Osteocyte (in vitro differentiated cells): Measurements from ENCODE around the gene GAN. TPM values are rescaled to one million over a fixed set of nuclear protein-coding genes. Genes with fewer than 3 reads are reported as not detected.
"Not testable (repeated sequence)": the region's sequence is repeated elsewhere in the genome, so short reads cannot be mapped to it uniquely, and the experiment has no call there.

Experiments
- DNase-seq: peaks from one replicate; pipeline ENCODE4 v3.0.0; 2021; ENCODE audit warnings: mixed read lengths; ENCODE audit not compliant: unreplicated experiment; ENCODE audit errors: extremely low spot score
- H3K27ac Mint-ChIP-seq: one replicate; pipeline ENCODE4 v1.8.0; 2021; ENCODE audit warnings: mild to moderate bottlenecking, mixed read lengths; ENCODE audit not compliant: unreplicated experiment
- H3K27me3 Mint-ChIP-seq: one replicate; pipeline ENCODE4 v1.8.0; 2021; ENCODE audit warnings: mixed read lengths; ENCODE audit not compliant: unreplicated experiment
- H3K36me3 Mint-ChIP-seq: one replicate; pipeline ENCODE4 v1.8.0; 2021; ENCODE audit warnings: mixed read lengths; ENCODE audit not compliant: unreplicated experiment
- H3K4me1 Mint-ChIP-seq: one replicate; pipeline ENCODE4 v1.8.0; 2021; ENCODE audit warnings: mixed read lengths; ENCODE audit not compliant: unreplicated experiment
- H3K4me3 Mint-ChIP-seq: one replicate; pipeline ENCODE4 v1.8.0; 2021; ENCODE audit warnings: mild to moderate bottlenecking, moderate library complexity, mixed read lengths; ENCODE audit not compliant: unreplicated experiment
- H3K9me3 Mint-ChIP-seq: one replicate; pipeline ENCODE4 v1.8.0; 2021; ENCODE audit warnings: mixed read lengths; ENCODE audit not compliant: unreplicated experiment
- total RNA-seq: library from RNA; stranded (reverse); gene quantifications from 2 replicates; pipeline ENCODE4 v1.2.1, GENCODE V29; 2021
- TF ChIP-seq, protein P1 (sequence below): fragments of 200-600 bp; sonication (generic); IDR thresholded peaks from 2 replicates; pipeline ENCODE4 v1.5.0; 2021; ENCODE audit warnings: antibody characterized with exemption, mild to moderate bottlenecking, moderate library complexity

Gene GAN
- total RNA-seq, 1 donor from 2014 or later = 9.2 TPM

DNA sequence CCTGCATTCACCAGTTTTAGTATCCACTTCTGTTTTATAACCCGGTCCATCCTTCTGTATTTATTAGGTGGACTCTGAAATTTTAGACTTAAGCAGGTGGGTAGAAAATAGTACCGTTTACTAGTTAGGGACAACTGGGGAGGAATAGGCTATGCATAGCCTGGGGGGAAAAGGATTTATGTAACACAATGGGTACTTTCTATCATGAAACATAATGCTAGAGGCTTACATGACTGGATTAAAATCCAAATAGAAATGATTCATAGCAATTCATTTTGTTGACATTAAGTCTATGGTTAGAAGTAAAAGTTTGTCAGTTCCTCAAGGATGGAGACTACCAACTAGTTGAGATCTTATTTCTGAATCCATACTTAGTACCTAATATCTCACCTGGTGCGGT, 18.6 kb downstream of the GAN start:
- DNase-seq = no peak
- H3K4me1 Mint-ChIP-seq = peaks cover 13% of the 10 kb centered on the region
- TF ChIP-seq, protein P1, sequence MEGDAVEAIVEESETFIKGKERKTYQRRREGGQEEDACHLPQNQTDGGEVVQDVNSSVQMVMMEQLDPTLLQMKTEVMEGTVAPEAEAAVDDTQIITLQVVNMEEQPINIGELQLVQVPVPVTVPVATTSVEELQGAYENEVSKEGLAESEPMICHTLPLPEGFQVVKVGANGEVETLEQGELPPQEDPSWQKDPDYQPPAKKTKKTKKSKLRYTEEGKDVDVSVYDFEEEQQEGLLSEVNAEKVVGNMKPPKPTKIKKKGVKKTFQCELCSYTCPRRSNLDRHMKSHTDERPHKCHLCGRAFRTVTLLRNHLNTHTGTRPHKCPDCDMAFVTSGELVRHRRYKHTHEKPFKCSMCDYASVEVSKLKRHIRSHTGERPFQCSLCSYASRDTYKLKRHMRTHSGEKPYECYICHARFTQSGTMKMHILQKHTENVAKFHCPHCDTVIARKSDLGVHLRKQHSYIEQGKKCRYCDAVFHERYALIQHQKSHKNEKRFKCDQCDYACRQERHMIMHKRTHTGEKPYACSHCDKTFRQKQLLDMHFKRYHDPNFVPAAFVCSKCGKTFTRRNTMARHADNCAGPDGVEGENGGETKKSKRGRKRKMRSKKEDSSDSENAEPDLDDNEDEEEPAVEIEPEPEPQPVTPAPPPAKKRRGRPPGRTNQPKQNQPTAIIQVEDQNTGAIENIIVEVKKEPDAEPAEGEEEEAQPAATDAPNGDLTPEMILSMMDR = no peak
- no peak overlapping the region for H3K4me3 Mint-ChIP-seq
- no peak overlapping the region for H3K27ac Mint-ChIP-seq
- H3K36me3 Mint-ChIP-seq = peaks cover 3% of the 10 kb centered on the region
- H3K27me3 Mint-ChIP-seq = no peaks in the 10 kb centered on the region
- peaks cover 4% of the 10 kb centered on the region for H3K9me3 Mint-ChIP-seq

DNA sequence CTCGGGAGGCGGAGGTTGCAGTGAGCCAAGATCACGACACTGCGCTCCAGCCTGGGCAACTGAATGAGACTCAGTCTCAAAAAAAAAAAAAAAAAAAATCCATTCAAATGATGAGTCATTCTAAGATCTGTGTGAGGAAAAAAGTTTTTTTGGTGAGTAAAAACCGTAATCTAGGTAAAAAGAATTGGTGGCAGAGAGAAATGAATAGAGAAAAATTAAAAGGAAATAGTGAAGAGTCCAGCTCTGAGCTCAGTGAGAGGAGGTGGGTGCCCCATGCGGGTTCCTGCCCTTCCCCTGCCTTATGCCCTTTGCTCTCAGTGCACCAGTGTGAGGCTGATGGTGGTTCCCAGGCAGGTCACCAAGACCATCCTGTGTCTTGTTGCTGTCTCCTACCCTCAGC, 20.9 kb downstream of the GAN start:
- no peak overlapping the region for H3K27ac Mint-ChIP-seq
- H3K36me3 Mint-ChIP-seq = peaks cover 3% of the 10 kb centered on the region
- TF ChIP-seq, protein P1 = no peak
- no peak for DNase-seq
- H3K27me3 Mint-ChIP-seq = no peaks in the 10 kb centered on the region
- H3K4me3 Mint-ChIP-seq = no peak overlapping the region
- peaks cover 4% of the 10 kb centered on the region for H3K9me3 Mint-ChIP-seq
- H3K4me1 Mint-ChIP-seq = no peaks in the 10 kb centered on the region

DNA sequence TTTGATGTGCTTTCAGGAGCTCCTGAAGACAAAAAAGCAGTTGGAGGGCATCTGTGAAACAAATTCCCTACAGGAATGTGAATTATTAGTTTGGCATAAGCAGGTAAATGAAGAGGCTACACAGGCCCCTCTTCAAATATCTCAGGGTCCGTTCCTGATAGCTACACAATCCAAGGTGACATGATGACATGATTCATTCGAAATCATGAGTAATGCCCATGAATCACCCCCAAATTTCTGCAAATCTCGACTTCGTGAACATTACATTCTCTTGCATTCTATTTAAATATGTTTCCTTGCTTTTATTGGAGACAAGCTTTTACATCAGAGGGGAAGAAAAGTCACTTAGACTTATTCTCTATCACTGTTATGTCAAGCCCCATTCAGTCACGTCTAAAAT, 22.3 kb downstream of the GAN start:
- Mint-ChIP-seq H3K4me3 (no peak overlapping the region), H3K27me3 (no peaks in the 10 kb centered on the region), H3K36me3 (peaks cover 3% of the 10 kb centered on the region), H3K27ac (no peak overlapping the region), H3K4me1 (no peaks in the 10 kb centered on the region), H3K9me3 (peaks cover 8% of the 10 kb centered on the region)
- no peak for DNase-seq
- TF ChIP-seq, protein P1 = no peak

DNA sequence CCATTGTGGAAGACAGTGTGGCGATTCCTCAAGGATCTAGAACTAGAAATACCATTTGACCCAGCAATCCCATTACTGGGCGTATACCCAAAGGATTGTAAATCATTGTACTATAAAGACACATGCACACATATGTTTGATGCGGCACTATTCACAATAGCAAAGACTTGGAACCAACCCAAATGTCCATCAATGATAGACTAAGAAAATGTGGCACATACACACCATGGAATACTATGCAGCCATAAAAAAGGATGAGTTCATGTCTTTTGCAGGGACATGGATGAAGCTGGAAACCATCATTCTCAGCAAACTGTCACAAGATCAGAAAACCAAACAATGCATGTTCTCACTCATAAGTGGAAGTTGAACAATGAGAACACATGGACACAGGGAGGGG, 30.4 kb downstream of the GAN start:
- H3K36me3 Mint-ChIP-seq = peaks cover 24% of the 10 kb centered on the region
- not testable (repeated sequence) for H3K27me3 Mint-ChIP-seq, H3K4me3 Mint-ChIP-seq, DNase-seq, H3K4me1 Mint-ChIP-seq, H3K27ac Mint-ChIP-seq
- H3K9me3 Mint-ChIP-seq = peaks cover 49% of the 10 kb centered on the region

DNA sequence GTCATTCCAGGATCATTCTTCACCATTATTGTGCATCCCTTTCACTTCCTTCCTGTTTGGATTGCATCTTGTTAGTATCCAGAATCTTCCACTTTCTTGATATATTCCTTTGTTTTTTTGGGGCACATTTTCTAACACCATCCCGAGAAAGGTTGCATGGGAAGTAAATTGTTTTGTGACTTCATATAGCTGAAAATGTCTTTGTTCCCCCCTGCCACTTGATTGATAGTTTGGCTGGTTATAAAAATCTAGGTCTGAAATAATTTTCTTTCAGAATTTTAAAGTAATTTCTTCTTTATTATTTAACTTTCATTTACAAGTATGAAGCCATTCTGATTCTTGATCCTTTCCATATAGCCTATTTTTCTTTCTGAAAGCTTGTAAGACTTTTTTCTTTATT, 32.7 kb downstream of the GAN start:
- H3K27ac Mint-ChIP-seq = no peak overlapping the region
- no peaks in the 10 kb centered on the region for H3K27me3 Mint-ChIP-seq
- TF ChIP-seq, protein P1 = no peak
- no peak overlapping the region for H3K4me3 Mint-ChIP-seq
- peaks cover 42% of the 10 kb centered on the region for H3K9me3 Mint-ChIP-seq
- peaks cover 27% of the 10 kb centered on the region for H3K36me3 Mint-ChIP-seq
- no peak for DNase-seq
- H3K4me1 Mint-ChIP-seq = no peaks in the 10 kb centered on the region
